Stimulated activated CD4-positive, alpha-beta T cell treated with anti-CD3 and anti-CD28 coated beads, TNF-alpha, amount 100 ng/mL, for 1 hour (primary cell): ENCODE data around the gene RETREG3.
"Not testable (repeated sequence)": the region's sequence is repeated elsewhere in the genome, so short reads cannot be mapped to it uniquely, and the experiment has no call there.

Source experiments
- DNase-seq, 3 donors: peaks; one replicate each; pipeline ENCODE4 v3.0.0-alpha.2; 2020; ENCODE audit warnings: low read depth in 3 of 3, low spot score in 1 of 3

RETREG3 gene

DNA sequence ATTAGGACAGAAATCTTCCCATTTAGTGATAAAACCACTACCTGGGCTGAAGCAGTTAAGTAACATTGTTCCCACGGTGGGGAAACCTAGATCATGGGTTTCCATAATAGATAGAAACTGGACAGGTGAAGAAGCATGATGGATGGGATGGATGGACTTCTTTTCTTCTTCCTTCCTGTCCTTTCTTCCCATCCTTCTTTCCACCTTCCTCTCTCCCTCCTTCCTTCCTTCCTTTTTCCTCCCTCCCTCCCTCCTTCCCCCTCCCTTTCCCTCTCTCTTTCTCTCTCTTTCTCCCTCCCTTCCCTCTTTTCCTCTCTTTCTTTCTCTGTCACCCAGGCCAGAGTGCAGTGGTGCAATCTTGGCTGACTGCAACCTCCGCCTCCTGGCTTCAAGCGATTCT is 34.7 kb downstream of the RETREG3 start:
- no peak for DNase-seq

DNA sequence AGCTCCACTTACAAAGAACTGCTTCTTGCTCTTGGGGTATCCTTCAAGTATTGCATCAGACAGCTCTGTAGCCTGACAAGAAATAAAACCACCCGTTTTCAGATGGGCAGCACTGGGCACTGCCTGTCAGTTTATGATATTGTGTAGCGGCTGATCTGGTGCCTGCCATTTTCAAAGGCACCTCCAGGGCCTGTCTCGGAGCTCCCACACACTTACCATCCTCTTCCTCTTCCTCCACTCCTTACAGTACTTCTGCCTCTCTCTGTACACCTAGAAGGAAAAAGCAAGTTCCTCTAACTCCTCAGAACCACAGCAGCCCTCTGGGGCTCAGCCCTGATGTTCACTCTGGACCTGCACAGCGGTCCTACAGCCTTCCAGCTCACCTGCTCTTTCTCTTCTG is 36.1 kb downstream of the RETREG3 start:
- DNase-seq: no peak

DNA sequence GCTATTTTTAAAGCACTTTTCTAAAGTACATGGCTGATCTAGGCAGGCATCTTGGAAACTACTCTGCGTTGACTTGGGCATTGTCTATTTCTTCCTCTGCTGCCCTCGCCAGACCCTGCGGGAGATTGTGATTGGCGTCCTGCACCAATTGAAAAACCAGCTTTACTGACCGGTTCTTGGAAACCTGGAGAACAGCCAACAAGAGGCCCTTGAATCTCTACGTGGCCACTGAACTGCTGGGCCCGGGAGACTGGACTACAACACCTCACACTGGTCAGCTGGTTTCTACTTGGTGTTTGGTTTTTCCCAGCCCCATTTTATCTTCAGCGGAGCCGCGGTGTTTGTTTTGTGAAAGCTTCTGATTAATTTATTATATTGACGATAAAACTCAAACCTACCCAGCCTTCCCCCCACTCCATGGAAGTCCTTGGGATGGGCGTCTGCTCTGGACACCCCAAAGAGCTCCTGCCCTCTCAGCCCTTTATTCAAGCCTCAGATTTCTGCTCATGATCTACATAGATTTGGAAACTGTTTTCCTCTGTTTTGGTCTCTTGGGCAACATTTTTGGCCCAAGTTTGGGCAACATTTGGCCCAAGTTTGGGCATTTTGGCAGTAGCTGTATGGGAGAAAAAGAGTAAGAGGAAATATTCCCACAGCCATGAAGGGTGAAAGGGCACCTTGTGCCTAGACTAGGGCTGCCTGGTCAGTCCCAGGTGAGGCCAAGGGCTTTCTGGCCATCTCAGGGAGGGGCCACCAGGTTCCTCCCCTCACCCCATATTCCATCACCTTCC is 37.5 kb downstream of the RETREG3 start:
- no peak for DNase-seq

DNA sequence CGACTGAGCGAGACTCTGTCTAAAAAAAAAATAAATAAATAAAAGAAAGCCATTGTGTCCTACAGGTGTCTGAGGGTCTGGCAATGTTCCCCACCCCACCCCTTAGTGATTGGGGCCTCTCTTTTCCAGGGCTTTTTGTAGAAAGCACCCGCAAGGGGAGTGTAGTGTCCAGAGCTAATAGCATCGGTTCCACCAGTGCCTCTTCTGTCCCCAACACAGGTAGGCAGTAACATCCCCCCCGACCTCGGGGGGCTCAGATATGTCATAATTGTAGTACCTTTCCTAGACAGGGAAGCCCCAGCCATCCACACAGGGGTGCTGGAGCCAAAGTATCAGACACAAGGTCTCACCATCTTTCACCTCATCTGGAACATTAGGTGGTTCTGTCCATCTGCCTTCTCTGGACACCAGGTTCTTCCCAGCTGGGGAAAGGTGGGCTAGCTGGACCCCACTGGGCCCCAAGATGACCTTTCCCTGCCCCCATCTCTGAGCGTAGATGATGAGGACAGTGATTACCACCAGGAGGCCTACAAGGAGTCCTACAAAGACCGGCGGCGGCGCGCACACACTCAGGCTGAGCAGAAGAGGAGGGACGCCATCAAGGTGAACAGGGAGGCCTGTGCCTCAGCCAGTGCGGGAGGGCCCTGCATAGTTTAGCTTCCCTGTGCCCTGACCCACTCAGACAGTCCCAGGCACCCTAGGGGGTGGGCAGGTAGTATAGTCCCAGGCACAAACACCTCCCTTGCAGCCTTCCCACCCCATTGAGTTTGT is 40.6 kb downstream of the RETREG3 start:
- no peak for DNase-seq

DNA sequence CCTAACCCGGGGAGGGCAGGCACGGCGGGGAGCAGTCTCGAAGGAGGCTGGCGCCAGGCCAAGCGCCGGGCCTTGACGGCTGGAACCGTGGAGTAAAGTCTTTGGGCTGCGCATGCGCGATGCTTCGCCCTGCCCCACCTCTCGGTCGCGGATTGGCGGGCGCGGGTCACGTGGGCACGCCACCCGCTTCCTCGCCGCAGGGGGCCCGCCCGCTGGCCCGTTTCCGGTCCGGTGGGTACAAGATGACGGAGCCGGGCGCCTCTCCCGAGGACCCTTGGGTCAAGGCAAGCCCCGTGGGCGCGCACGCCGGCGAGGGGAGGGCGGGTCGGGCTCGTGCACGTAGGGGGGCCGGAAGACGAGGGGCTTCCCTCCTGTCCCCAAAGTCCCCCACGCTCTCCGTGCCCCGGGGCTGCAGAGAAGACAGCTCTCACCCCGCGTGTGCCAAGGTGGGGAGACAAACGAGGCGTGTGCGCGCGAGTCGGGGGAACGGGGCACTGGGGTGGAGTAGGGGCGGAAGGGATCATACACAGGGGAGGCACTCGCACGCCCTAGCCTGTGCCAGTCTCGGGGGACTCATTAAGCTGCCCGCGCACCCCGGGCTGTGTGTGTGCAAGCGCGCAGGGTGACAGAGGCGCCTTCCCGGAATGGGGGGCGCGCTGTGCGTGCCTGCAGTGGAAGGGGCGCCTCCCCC is 42.1 kb downstream of the RETREG3 start, which contains the start of gene MLX:
TSS of gene MLX (plus strand) at position 218 of the 691 bp plus-strand sequence. CDS start at position 243, 25 bp downstream.
- peak; percentile 80 to 91 (median 85) for DNase-seq

DNA sequence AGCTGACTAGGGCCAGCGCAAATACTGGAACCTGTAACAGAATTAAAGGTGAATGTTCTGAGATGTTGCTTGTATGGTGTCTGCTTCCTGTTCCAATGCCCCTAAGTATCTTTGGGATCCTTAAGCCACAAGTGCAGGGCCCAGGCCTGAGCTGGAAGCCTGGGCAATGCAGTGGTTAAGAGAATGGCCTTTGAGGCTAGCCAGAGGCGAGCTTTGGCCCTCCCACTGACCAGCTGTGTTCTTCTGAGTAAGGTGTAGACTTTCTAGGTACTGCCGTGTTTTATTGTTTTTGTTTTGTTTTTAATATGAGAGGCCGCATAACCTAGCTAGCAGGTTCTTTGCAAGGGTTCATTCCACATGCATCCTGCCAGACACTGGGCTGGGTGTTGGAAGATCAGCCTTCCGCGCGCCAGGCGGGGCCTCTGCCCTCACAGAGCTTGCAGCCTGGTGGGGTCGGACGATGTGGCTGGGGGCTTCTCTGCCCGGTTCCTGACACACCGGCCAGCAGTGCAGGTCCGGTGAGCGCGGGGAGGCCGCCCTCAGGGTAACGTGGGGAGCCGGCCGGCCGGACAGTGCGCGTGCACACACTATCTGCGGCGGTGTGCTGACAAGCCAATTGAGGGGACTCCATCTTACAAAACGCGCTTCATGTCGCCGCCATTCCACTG is 42.8 kb downstream of the RETREG3 start:
- DNase-seq: no peak

DNA sequence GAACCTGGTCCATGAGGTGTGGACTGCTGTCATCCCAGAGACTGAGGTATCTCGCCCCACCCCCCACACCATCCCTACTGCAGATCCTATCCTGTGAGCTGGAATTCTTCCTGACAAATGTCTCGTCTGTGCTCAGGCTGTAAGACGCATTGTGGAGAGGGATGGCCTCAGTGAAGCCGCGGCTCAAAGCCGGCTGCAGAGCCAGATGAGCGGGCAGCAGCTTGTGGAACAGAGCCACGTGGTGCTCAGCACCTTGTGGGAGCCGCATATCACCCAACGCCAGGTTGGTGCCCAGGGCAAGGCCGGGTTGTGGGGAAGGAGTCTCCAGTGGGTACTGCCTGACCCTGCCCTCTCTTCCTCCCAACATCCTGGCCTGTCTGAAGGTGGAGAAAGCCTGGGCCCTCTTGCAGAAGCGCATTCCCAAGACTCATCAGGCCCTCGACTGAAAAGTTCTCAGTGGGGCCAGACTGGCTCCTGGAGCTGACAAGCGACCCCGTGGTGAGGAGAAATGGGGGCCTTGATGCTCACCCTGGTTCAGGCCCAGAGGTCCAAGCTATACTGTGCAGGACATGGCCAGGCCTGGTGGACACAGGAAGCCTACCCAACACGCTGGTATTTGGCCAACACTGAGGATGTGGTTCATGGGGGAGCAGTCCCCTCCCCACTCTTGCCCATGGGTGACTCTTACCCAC is 43.5 kb downstream of the RETREG3 start:
- DNase-seq: no peak

DNA sequence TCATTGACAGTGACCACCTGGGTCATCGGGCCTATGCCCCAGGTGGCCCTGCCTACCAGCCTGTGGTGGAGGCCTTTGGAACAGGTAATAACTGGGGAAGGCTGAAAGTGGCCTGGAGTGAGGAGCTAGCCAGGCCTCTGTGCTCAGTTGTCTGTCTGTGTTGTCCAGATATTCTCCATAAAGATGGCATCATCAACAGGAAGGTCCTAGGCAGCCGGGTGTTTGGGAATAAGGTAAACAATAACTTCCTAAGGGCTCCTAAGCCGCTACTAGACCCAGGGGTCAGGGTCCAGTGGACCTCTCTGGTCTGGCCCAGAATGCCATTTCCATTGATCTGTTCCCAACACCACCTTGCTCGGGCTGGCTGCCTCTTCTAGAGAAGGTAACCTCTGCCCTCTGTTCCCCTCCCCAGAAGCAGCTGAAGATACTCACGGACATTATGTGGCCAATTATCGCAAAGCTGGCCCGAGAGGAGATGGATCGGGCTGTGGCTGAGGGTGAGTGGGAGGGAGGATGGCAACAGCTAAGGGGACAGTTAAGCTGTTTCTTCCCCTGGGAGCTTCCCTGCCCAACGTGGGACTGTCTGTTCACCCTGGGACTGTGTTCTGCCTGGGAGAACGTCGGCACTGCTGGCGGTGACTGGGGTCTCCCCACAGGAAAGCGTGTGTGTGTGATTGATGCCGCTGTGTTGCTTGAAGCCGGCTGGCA is 44.2 kb downstream of the RETREG3 start:
- DNase-seq: no peak

DNA sequence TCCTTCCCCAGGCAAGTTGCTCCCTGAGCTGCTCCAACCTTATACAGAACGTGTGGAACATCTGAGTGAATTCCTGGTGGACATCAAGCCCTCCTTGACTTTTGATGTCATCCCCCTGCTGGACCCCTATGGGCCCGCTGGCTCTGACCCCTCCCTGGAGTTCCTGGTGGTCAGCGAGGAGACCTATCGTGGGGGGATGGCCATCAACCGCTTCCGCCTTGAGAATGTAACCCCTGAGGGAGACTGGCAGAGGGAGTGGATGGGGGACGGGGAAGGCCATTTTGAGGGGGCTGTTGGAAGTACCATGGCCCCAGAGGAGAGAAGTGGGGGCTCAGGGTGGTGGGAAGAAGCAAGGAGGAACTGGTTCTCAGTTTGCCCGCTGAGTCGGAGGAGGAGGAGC is 45.2 kb downstream of the RETREG3 start:
- DNase-seq: no peak

DNA sequence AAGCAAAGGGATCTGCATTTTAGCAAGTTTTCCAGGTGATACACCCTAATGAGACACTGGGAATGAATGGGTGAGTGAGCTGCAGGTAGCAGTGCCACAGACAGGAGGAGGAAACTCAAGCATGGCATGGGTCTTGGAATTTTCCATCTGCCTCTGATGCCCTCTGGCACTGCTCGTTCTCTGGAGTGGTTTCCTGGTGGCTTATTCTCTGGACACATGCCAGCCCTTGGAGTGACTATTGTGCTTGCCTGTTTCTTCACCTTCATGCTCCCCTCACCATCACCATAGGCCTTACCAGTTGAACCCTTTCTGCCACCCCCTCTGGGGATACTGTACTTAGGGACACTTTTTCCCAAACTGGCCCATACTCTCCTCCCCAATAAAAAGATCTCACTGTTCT is 45.6 kb downstream of the RETREG3 start:
- DNase-seq: no peak

DNA sequence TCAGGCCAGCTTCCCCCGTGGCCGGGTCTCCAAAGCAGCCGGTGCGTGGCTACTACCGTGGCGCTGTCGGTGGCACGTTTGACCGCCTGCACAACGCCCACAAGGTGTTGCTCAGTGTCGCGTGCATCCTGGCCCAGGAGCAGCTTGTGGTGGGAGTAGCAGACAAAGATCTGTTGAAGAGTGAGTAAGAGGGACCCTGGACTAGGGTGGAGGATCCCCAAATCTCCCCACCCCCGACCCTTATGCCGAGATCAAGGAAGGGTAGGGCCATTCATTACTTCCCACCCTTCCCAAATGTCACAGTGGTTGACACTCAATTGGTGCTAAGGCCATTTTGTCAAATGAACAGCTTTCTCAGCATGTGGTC is 46.0 kb downstream of the RETREG3 start:
- DNase-seq: no peak

DNA sequence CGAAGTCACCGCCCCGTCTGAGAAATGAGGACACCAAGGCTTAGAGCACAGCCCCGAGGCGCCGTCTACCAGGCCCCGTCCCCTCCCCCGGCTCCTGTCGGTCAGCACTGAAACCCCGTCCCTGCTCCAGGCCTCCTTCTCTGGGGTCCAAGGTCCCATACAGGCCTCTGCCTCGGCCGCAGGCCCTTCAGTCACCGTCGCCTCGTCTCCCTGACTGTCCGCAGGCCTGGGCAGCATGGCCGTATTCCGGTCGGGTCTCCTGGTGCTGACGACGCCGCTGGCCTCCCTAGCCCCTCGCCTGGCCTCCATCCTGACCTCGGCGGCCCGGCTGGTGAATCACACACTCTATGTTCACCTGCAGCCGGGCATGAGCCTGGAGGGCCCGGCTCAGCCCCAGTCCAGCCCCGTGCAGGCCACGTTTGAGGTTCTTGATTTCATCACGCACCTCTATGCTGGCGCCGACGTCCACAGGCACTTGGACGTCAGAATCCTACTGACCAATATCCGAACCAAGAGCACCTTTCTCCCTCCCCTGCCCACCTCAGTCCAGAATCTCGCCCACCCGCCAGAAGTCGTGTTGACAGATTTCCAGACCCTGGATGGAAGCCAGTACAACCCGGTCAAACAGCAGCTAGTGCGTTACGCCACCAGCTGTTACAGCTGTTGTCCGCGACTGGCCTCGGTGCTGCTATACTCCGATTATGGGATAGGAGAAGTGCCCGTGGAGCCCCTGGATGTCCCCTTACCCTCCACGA is 46.6 kb downstream of the RETREG3 start:
- DNase-seq: no peak

DNA sequence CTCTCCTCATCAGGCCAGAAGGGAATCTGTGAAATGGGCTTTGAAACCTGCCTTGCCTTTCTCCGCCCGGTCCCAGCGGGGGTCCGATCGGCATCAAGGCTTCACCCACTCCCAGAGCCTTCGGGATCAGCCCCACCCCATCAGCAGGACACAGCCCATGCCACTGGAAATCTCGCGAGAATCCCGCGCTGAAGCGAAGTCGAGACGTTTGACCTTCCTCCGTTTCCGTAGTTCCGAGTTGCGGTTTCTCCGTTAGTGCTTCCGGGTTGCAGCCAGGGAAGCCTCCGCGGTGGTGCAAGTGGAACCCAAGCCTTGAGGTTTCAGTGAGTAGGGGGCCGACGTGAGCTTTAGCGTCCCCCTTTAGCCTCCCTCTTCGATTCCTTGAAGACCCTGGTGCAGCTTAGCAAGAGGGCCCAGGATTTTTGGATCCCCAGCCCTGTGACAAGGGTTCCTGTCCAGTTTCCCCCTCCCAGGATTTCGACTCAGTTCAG is 47.2 kb downstream of the RETREG3 start, which contains the start of gene COASY:
TSS of gene COASY (plus strand) at position 252 of the 491 bp plus-strand sequence. CDS start 475 bp downstream, outside the sequence.
- DNase-seq: peak; percentile 70 to 82 (median 79)

DNA sequence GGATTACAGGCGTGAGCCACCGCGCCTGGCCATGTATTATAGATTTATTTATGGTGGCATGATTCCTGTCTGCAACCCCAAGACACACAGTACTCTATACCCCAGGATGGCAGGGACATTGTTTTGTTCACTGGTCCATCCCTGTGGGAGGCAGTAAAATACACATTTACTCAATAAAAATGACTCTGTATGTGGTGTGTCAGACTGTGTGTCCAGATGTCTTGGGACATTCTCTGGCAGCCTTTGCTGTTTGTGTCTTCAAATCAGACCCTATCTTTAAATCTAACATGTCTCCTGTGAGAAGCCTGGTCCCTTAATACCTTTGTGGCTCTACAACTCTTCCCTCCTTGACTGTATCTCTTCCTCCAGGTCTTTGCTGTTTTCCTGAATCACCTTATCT is 48.9 kb downstream of the RETREG3 start:
- DNase-seq: no peak

DNA sequence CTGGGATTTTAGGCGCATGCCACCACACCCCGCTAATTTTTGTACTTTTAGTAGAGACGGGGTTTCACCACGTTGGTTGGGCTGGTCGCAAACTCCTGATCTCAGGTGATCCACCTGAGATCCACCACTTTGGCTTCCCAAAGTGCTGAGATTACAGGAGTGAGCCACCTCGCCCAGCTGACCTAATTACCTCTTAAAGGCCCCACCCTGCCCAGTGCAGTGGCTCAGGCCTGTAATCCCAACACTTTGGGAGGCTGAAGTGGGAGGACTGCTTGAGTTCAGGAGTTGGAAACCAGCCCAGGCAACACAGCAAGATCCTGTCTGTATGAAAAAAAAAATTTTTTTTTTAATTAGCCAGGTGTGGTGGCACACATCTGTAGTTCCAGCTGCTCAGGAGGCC is 50.1 kb downstream of the RETREG3 start:
- no peak for DNase-seq

DNA sequence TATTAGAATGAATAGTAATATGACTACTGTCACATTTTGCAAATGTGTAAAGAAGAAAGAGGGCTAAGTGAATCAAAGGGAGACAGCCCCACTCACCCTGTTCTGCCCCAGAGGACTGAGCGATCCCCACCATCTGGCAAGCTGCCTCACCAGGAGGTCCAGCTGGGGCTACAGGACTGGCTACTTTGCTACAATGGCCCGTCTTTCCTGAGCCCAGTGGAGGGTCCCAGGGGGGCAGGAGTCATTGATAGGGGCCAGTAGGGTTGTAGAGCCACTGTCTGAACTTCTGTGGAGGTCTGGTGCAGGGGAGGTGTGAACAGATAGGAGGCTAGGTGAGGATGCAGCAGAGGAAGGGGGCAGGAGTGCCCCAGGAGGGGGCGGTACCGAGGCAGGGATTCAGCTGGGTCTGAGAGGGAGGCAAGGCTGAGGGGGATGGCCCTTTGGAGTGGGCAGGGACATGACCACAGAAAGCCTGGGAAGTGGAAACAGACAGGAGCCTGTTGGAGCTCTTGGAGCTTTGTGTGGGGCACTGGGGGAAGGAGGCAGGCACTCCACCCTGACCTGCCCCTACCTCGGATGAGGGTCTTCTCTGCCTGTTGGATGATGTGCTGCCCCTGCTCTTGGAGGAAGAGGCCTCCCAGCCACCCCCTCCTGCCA is 53.1 kb downstream of the RETREG3 start:
- DNase-seq: not testable (repeated sequence)

DNA sequence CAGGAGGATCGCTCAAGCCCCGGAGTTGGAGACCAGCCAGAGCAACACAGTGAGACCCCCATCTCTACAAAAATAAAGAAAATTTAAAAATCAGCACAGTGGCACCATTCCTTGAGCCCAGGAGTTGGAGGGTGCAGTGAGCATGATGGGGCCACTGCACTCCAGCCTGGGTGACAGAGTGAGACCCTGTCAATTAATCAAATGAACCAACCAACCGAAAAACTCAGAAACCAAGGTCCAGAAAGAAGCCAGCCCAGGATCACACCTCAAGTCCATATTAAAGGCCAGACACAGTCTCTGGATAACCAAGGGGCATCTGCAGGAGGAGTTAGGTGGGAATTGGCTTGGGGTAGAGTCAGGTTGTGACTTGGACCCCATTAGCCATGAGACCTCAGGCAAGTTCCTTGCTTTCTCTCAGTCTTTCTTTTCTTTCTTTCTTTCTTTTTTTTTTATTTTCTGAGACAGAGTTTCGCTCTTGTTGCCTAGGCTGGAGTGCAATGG is 54.0 kb downstream of the RETREG3 start:
- no peak for DNase-seq
